Measurements from ENCODE around the gene ABHD13.
A peak's percentile ranks its signal among the peaks of the same experiment; 100 is the strongest.
"Not testable (repeated sequence)": the region's sequence is repeated elsewhere in the genome, so short reads cannot be mapped to it uniquely, and the experiment has no call there.

ABHD13 gene

DNA sequence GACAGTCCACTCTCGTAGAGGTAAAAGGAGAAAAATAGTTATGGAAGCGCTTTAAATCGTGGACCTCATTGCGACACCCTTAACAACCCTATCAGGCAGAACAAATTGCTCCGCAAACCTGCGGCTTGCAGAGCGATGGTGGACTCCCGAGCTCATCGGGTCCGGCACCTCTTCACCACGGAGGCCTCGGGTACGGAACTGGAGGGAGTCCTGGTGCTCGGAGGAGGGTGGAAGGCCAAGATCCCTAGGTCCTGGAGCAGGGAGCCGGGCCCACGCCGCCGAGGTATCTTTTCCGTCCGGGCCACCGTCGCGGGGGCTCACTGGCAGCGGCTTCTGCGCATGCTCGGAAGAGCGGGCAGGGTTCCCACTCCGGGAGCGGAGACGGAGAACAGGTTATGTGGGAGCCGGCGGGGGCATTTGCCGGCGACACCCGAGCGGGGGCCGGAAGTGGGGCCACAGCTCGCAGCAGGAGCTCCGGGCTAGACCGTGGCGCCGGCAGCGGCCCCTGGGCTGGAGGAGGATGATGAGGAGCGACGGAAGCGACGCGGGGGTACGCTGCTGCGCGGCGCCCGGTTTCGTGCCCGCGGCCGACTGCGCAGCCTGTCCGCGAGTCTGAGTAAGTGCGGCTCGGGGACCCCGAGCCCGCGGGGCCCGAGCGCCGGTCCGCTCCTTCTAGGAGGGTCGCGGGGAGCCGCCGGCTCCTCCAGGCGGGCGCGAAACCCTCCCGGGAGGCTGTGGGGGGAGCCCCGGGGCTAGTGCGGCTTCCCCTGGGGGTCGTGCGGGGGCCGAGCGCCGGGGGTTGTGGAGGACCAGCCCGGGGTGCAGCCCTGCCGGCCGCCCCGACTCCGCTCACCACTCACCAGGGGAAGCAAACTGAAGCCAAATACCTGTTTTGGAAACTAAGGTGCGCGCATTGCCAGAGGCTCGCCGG lies at the start of gene ABHD13:
ABHD13 (plus strand) TSS at position 349 of the 931 bp plus-strand sequence. CDS start 10,827 bp downstream, outside the sequence.
- DNase-seq (ENCODE audit: low read depth in 2 of 2, low spot score in 1 of 2) = peak; percentile 76 to 79

DNA sequence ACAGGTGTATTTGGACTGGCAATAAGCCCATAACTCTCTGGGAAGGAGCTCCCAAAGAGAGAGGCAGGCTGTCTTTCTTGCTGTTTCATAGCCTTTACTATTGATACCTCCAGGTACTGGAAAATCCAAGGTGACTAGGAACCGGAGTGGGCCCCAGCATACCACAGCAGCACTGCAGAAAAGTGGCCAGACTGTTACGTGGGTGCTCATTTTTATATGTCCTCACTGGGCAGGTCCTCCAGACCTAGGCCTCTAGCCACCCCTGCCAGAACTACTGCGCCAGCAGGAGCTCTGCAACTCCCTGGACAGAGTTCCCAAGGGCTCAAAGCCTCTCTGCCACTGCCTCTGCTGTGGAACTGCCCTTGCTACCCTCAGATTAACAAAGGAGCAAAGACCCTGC lies 49.3 kb upstream of the ABHD13 start:
- no peak for DNase-seq (ENCODE audit: low read depth in 2 of 2, low spot score in 1 of 2)

DNA sequence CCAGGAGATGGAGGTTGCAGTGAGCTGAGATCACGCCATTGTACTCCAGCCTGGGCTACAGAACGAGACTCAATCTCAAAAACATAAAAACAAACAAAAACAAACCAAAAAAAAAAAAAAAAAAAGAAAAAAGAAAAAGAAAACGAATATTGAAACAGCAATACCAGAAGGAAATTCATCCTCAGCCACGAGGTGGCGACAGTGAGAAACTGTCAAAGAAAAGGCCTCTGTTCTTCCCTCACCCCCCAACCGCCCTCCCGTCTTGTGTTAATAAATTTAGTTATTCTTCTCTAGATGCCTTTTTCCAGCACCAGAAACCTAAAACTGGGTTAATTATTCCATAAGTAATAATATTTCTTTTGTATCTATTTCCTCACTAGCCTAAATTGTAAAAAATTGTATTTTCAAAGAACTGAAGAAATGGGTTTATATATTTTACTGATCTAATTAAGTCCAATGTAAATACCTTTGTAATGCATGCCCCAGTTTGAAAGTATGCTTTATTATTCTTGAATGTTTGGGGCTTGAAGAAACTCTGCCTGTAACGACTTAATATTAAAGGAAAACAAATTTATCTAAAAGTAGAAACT lies 41.4 kb upstream of the ABHD13 start:
- DNase-seq (ENCODE audit: low read depth in 2 of 2, low spot score in 1 of 2) = peak; percentile 2 to 35

DNA sequence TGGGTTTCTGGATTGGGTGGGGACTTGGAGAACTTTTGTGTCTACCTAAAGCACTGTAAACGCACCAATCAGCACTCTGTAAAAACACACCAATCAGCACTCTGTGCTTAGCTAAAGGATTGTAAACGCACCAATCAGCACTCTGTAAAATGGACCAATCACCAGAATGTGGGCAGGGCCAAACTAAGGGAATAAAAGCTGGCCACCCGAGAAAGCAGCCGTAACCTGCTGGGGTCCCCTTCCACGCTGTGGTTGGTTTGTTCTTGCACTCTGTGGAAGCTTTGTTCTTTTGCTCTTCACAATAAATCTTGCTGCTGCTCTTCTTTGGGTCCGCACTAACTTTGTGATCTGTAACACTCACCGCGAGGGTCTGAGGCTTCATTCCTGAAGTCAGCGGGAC lies 40.1 kb upstream of the ABHD13 start:
- no peak for DNase-seq (ENCODE audit: low read depth in 2 of 2, low spot score in 1 of 2)

DNA sequence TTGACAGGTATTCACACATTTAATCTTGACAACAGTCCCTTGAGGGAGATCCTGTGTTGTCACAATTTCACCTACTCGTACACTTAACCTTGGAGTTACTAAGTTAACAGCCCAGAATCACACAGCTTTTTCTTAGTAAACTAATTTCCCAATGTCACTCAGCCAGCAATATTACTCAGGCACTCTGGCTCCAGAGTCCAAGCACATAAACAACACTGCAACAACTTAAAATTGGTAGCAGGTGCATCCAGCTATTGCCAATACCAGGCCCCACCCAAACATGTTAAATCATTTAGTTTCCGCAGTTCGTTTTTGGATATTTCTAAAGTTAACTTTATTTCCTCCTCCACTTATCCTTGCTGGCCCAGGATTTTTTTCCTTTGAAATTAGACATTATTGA lies 35.5 kb upstream of the ABHD13 start:
- DNase-seq (ENCODE audit: low read depth in 2 of 2, low spot score in 1 of 2) = no peak

DNA sequence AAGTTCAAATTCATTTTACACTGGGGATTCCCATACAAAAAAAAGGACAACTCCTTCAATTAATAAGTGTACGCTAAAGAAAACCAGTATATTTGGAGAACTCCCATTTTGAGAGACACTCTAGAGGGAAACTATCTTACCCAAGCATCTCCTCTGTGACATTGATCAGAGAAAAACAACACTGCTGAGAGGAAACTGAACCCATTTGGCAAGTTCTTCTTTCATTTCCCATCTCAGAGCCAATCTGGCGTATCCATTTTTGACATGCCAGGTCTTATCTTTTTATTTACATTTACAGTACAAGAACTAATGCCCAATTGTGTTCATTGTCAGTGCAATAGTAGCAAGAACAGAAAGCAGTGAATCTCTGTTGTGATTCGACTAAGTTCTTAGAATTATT lies 33.0 kb upstream of the ABHD13 start:
- no peak for DNase-seq (ENCODE audit: low read depth in 2 of 2, low spot score in 1 of 2)

DNA sequence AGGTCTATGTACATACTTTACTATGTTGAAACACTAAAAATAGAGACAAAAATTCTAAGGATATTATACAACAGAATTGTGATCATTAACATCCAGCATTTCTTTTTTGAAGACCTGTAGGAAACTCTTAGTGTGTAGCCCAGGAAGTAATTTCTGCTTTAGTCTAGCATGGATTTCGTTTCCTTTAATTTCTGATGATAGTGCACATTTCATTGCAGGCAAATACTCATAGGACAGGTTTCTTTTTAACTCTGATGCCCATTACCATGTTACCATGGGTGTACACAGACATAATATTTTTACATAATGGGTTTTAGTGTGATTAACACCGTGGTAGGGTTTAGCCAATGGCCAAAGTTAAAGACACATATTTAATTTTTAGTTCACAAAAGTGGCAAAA lies 29.9 kb upstream of the ABHD13 start:
- no peak for DNase-seq (ENCODE audit: low read depth in 2 of 2, low spot score in 1 of 2)

DNA sequence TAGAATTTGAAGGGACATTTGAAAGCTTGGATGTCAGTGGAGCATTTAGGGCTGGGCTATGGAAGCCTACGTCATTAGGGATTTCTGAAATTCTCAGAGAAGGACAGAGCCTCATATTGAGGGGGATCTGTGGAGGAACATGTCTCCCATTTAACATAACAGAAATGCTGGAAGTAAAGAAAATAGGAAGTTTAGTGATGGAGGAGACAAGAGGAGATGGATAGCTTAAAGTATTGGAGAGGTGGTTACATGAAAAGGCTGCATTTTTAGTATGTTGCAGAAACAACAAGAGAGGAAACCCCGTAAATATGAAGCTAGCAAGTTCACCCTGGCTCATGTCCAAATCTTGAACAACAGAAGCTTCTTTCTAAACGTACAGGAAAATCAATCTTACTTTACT lies 27.3 kb upstream of the ABHD13 start:
- no peak for DNase-seq (ENCODE audit: low read depth in 2 of 2, low spot score in 1 of 2)

DNA sequence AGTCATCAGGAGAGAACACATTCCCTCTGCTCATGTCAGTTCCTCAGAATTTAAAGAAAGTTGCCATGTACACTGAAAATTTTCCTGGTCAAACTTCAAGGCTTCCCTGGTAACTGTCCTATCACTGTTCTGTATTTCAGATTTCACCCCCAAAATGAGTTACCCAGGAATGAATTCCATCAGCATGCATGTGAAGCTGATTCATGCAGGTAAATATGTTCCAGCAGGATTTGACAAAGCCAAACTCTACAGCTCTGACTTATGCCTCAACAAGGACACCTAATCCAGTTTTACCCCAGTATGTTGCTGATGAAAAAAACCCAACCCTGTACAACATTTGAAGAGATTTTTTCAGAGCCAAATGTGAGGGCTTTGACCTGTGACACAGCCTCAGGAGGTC lies 24.4 kb upstream of the ABHD13 start:
- no peak for DNase-seq (ENCODE audit: low read depth in 2 of 2, low spot score in 1 of 2)

DNA sequence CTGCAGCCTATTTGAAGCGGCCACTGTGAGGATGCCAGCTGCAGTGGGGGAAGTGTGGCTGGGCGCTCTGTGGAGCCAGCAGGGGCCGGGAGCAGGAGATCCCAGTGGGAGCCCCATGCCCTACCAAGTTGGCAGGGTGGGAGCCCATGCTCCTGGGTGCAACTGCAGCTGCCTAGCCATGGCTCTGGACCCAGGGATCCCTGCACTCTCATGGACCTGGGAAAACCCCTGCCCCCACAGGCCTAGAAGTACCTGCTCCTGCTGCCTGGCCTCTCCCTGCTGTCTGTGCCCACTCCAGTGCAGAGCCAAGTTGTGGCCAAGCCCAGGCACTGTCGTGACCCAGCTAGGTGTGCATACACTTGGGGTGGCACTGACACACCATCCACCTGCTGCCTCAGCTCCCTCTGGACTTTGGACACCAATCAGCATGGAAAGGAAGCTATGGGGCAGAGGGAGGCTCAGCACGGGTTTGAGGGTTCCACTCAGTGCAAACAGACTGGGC lies 23.7 kb upstream of the ABHD13 start:
- DNase-seq (ENCODE audit: low read depth in 2 of 2, low spot score in 1 of 2) = no peak

DNA sequence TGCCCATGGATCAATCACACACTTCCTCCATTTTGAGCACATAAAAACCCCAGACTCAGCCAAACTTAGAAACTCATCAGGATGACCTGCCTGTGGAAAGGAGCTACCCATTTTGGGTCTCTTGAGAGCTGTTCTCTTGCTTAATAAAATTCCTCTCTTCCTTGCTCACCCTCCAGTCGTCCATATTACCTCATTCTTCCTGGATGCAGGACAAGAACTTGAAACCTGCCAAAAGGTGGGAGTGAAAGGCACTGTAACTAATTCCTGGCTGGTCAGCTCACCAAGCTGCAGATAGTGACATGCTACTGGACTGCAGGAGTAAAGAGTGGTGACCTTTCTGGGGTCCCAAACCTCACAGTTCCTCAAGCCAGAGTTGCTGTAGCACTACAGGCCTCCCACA lies 23.0 kb upstream of the ABHD13 start:
- no peak for DNase-seq (ENCODE audit: low read depth in 2 of 2, low spot score in 1 of 2)

DNA sequence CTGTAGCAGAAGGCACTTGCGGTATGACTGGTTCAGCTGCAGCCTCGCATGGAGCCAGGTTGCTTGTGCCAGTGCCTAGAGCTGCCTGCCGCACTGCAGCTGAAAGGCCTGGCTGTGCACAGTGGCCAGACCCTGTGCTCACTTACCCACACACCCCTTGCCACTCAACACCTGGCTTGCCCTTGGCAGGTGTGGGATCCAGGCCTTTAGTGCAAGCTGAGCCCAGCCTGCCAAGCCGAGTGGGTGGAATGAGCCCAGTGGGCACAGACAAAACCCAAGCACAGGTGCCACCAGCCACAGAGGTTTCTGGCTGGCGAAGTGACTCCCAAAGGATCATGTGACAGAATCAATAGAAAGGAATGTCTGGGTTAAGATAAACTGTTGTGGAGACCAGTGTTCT lies 22.3 kb upstream of the ABHD13 start:
- DNase-seq (ENCODE audit: low read depth in 2 of 2, low spot score in 1 of 2) = no peak

DNA sequence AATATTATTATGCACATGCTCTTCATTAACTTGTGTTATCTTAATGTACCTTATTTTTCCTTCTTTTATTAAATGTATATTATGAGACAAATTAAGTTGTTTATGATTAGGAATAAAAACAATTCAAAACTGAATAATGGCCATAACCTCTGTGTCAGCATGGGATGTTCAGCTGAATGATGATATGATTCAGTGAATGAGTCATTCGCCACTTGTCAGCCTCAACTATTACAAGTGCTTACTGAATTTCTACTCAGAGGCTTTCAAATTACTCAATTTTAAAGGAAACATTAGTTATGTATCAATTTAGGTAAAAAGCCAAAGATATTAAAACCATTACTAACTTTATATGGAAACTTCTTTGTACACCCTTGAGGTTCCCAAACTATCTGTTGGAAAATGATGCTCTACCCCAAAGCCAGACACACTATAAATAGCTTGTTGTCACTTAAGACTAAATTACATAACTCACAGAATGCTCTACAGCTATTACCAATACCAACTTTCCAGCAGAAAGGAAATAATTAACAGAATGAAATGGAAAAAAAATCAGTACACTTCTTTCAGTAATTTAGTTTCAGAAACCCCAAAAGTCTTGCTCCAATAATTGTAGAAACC lies 17.3 kb upstream of the ABHD13 start:
- DNase-seq (ENCODE audit: low read depth in 2 of 2, low spot score in 1 of 2) = no peak

DNA sequence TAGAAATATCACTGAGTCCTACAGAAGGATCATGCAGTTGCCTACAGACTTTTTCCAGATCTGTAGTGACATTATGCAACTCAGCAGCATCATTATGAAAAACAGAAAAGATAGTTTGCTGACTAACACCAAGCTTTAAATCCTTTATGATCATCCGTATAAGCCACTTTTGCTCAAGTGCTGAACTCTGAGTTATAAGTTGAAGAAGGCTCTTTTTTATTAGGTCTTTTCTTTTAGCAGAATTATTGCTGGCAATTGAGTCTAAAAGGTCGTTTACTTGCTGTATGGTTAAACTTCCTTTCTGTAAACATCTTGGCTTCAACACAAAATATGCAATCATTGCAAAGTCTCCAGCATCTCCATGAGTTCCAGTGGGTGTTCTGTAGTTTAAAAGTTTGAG lies 7.6 kb upstream of the ABHD13 start:
- no peak for DNase-seq (ENCODE audit: low read depth in 2 of 2, low spot score in 1 of 2)

DNA sequence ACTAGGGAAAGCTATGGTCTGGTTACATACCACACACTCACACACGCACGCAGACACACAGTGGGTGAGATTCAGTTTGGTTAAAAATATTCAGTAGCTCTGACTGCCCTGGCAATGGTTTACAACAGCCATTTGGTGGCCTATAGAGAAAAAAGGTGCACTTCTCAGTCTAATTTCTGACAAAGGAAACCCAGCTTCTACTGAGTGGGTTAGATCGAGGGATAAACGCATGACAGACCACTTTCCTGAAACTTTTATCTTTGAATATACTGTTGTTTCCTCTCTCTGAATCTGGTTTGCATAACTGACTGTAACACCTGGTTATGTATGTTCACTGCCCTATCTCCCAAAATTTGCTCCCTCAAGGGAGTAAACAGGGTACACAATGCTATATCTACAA lies 5.3 kb upstream of the ABHD13 start:
- no peak for DNase-seq (ENCODE audit: low read depth in 2 of 2, low spot score in 1 of 2)

DNA sequence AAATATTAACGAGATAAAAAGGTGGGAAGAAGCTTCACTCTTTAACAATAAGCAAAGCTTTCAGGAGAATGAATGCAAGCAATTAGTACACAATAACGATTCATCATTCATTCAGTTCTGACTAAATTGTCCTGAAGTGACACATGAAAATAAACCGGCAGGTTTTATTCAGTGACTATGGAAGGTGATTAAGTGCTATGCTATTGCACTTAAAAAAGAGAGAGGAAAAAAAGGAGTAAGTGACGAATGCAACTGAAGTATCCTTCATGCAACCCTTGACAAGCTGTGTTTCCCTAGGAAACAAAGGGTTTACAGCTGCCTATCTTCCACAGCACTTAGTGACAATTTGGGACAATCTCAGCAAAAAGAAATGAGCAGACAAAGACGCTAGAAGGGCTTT lies 4.2 kb upstream of the ABHD13 start:
- DNase-seq (ENCODE audit: low read depth in 2 of 2, low spot score in 1 of 2) = no peak

DNA sequence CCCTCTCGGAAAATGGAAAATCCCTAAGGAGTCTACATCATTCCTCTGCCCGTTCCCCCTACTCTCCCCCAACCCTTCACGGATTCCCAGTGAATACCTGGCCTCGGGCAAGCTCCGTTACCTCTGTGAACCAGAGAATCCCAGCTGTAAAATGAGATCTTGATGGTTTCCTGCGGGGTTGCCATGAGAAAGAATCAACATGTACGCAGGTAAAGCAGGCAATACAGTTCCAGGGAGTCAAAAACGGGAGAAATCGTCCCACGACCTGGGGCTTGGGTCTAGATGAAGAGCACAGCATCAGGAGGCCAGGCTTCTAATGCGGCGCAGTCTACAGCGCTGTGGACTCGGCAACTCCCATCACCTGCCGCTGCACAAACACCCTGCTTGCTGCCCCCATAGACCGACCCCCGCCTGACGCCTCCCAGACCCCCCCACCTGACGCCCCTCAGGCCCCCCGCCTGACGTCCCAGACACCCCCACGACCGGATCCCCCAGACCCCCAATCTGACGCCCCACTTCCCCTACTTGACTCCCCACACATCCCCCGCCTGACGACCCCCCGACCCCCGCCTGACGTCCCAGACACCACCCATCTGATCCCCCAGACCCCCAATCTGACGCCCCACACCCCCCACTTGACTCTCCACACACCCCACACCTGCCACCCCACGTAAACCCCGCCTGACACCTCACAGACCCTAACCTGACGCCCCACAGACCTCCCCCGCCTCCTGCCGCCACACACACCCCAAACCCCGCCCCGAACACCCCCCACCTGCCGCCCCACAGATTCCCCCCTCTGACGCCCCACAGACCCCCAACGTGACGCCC lies 3.5 kb upstream of the ABHD13 start:
- DNase-seq (ENCODE audit: low read depth in 2 of 2, low spot score in 1 of 2) = no peak

DNA sequence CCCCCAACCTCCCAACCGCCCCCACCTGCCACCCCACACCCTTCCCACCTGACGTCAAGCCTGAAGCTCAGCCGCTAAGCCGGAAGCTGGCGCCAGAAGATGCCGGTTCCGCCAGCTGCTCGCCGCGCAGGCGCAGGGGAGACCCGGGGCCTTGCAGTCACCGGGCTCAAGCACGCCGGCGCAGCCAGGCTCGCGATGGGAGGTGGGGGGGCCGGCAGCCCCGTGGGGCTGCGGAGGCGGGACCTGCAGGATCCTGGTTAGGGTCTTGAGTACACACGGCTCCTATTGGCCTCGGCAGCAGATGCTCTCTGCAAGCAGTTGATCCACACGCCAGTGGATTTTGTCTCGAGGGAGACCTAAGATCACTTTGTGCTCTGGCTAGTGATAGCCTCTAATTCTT lies 2.8 kb upstream of the ABHD13 start, which contains the start of gene LIG4:
LIG4 (minus strand) TSS at position 101 of the 400 bp plus-strand sequence. CDS start 4,268 bp downstream, outside the sequence.
- peak; percentile 72 to 87 for DNase-seq (ENCODE audit: low read depth in 2 of 2, low spot score in 1 of 2)

DNA sequence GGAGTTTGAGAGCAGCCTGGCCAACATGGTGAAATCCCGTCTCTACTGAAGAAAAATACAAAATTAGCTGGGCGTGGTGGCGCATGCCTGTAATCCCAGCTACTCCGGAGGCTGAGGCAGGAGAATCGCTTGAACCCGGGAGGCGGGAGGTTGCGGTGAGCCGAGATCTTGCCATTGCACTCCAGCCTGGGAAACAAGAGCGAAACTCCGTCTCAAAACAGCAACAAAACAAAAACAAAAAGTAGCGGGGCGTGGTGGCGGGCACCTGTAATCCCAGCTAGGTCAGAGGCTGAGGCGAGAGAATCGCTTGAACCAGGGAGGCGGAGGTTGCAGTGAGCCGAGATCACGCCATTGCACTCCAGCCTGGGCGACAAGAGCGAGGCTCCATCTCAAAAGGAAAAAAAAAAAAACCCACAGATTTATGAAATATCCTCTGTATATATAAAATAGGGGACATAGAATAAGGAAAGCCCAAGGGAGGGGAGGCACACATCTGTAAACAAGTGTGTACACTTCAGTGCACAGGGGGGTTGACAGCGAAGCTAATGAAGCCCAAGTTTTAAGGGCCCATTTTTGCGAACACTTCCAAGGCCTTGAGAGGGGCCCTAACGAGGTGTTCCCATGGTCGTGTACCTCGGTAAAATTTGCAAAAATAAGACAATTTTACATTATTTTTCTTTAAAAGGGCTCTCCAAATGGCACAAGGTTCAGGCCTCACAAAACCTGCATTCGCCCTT lies 717 bp upstream of the ABHD13 start:
- not testable (repeated sequence) for DNase-seq (ENCODE audit: low read depth in 2 of 2, low spot score in 1 of 2)

DNA sequence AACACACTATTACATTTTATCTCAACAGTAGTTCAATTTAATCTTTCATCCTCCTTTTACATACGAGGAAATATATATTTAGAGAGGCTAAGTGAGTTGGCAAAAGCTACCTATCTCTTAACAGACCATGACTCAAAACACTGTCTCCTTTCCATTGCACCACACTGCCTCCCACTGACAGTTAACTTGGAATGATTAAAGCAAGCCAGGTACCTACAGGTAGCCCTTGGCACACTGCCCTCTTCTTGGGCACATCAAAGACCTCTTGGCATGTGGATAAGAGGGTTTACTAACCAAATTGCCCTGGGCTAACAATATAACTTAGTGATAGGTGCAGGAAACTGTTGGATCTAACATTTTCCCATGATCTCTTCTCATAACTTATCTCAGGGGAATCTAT lies 1.8 kb downstream of the ABHD13 start:
- no peak for DNase-seq (ENCODE audit: low read depth in 2 of 2, low spot score in 1 of 2)

Data from stimulated activated CD8-positive, alpha-beta memory T cell treated with anti-CD3 and anti-CD28 coated beads, Interleukin-4, amount 100 ng/mL, for 4 hours (primary cell).